Kidney (tissue), 14 donors: Measurements from ENCODE around the gene CCDC142. TPM values are rescaled to one million over a fixed set of nuclear protein-coding genes. Genes with fewer than 3 reads are reported as not detected.
A peak's percentile ranks its signal among the peaks of the same experiment; 100 is the strongest.

ENCODE experiments used
- DNase-seq, 5 donors: peaks; one replicate each; pipeline ENCODE4 v3.0.0-alpha.2; 2013 to 2020
- FAIRE-seq: peaks from 2 replicates; lab custom pipeline; 2012; peaks lifted over from hg19 to GRCh38; lab: Jason Lieb, UNC
- H3K27ac ChIP-seq, 2 donors: one replicate each; pipeline ENCODE4 v1.7.0; 2013; ENCODE audit warnings: low read depth in 2 of 2, low read length in 2 of 2, inconsistent platforms in 1 of 2
- H3K27me3 ChIP-seq: one replicate; pipeline ENCODE4 v1.7.1; 2013; ENCODE audit warnings: low read length, inconsistent platforms; ENCODE audit not compliant: control insufficient read depth, insufficient read depth
- H3K36me3 ChIP-seq, 3 donors: one replicate each; pipeline versions ENCODE4 v1.7.0 to v1.7.1; 2013; ENCODE audit warnings: low read length in 3 of 3, control low read depth in 1 of 3, inconsistent platforms in 1 of 3; ENCODE audit not compliant: insufficient read depth in 3 of 3, control insufficient read depth in 2 of 3
- H3K4me1 ChIP-seq, 3 donors: one replicate each; pipeline versions ENCODE4 v1.7.0 to v1.7.1; 2013; ENCODE audit warnings: low read length in 3 of 3, inconsistent platforms in 1 of 3, low read depth in 1 of 3; ENCODE audit not compliant: control insufficient read depth in 2 of 3, insufficient read depth in 2 of 3
- H3K4me3 ChIP-seq, 3 donors: one replicate each; pipeline versions ENCODE4 v1.7.0 to v1.8.1; 2013; ENCODE audit warnings: low read length in 3 of 3, control low read depth in 1 of 3, inconsistent platforms in 1 of 3
- H3K9ac ChIP-seq, 3 donors: one replicate each; pipeline versions ENCODE4 v1.7.0 to v1.7.1; 2013; ENCODE audit warnings: low read length in 3 of 3, control low read depth in 1 of 3, inconsistent platforms in 1 of 3
- H3K9me3 ChIP-seq, 3 donors: one replicate each; pipeline versions ENCODE4 v1.7.0 to v1.7.1; 2013; ENCODE audit warnings: low read length in 3 of 3, control low read depth in 1 of 3, inconsistent platforms in 1 of 3; ENCODE audit not compliant: control insufficient read depth in 2 of 3, insufficient read depth in 1 of 3
- intact Hi-C: fragments of 100-400 bp; cut with DNase I; formaldehyde crosslinking; loops from one replicate; pipeline ENCODE4 v1.11.1; 2022
- polyA plus RNA-seq: library from polyadenylated mRNA; stranded (reverse); fragments of 350-450 nt; fragmentation: Illumina TruSeq; extraction: RNeasy Lipid Tissue Mini Kit (QIAGEN cat#74804); gene quantifications from one replicate; pipeline ENCODE4 v1.2.3, GENCODE V29; 2014; ENCODE audit warnings: low read depth, low replicate concordance; ENCODE audit not compliant: insufficient read depth
- total RNA-seq: library from RNA; stranded (reverse); fragmentation: NEBNext Ultra II Directional; extraction: Animal tissue kit (Norgen Biotek cat#: 25700); gene quantifications from one replicate; pipeline ENCODE4 v1.2.1, GENCODE V29; 2021
- TF ChIP-seq, protein P1 (sequence below): IDR thresholded peaks from 3 replicates; pipeline ENCODE4 v1.5.1; 2012; ENCODE audit warnings: mild to moderate bottlenecking, moderate library complexity, borderline replicate concordance; ENCODE audit not compliant: insufficient read depth; ENCODE audit errors: extremely low read depth
- donor health status: control.
- donor health status: control.
- donor health status: control.
- donor health status: control.
- donor health status: control.
- donor health status: DM: yes; HTN: yes; CAD: no.
- donor health status: Normal renal cell carcinoma (clear cell type).

CCDC142 gene
- total and polyA plus RNA-seq, 2 donors from 2014 or later = 2.8 to 23.1 TPM

DNA sequence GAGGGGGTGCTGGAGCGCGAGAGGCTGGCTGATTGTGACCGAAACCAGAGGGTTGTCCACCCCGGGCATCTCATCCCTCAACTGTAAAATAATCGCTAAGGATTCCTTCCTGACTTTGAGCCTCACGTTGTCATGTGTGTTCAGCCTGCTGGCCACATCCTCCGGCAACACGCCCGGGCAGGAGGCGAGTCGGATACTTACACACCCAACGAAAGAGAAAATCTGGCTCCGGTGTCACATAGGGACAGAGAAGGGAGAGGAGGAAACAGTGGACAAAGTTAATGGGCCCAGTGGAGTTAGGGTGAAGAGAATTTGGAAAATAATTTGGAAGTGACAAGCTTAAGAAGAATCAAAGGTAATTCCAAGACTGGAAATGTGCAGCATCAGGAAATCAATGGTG, 33.9 kb upstream of the CCDC142 start:
- no peaks in the 10 kb centered on the region for H3K36me3 ChIP-seq
- no peak overlapping the region for H3K9ac ChIP-seq
- TF ChIP-seq, protein P1, sequence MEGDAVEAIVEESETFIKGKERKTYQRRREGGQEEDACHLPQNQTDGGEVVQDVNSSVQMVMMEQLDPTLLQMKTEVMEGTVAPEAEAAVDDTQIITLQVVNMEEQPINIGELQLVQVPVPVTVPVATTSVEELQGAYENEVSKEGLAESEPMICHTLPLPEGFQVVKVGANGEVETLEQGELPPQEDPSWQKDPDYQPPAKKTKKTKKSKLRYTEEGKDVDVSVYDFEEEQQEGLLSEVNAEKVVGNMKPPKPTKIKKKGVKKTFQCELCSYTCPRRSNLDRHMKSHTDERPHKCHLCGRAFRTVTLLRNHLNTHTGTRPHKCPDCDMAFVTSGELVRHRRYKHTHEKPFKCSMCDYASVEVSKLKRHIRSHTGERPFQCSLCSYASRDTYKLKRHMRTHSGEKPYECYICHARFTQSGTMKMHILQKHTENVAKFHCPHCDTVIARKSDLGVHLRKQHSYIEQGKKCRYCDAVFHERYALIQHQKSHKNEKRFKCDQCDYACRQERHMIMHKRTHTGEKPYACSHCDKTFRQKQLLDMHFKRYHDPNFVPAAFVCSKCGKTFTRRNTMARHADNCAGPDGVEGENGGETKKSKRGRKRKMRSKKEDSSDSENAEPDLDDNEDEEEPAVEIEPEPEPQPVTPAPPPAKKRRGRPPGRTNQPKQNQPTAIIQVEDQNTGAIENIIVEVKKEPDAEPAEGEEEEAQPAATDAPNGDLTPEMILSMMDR = no peak
- H3K27me3 ChIP-seq = peaks cover 49% of the 10 kb centered on the region
- FAIRE-seq (no peak), DNase-seq (no peak)
- H3K27ac ChIP-seq = no peak overlapping the region
- intact Hi-C loops = no loop called here
- H3K4me3 ChIP-seq = peak overlapping the region in 1 of 3 donors; percentile 13
- no peaks in the 10 kb centered on the region for H3K9me3 ChIP-seq
- H3K4me1 ChIP-seq = peaks cover 0 to 5% (median 0%) of the 10 kb centered on the region in 3 donors

DNA sequence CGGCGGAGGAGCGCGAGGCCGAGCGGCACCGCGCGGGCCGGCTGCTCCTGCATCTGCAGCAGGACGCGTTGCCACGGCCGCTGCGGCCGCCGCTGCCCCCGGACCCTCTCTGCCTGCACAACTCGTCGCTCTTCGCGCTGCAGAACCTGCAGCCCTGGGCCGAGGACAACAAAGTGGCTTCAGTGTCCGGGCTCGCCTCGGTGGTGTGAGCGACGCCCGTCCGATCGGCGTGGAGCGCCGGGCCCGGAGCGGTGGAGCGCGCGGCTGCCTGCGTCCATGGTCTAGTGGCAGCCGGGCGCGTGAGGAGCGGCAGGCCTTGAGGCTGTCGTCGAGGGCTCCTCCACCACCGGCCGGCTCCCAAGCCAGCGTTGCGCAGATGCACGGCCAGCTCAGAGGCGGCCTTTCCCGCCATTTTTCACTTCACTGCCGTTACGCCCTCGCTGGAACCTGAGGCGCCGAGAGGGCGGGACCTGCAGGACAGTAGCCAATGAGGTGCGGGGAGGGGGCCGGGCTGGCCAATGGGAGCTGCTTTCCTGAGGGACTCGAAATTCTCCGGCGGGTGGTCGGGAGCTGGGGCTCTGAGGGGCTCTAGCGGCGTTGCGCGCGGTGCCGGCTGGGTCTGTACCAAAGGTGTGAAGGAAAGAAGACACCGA, 33.3 kb upstream of the CCDC142 start:
- no peak for FAIRE-seq
- Histone ChIP-seq H3K4me1 (peaks cover 0 to 5% (median 0%) of the 10 kb centered on the region in 3 donors), H3K9ac (no peak overlapping the region), H3K9me3 (no peaks in the 10 kb centered on the region), H3K27ac (no peak overlapping the region), H3K36me3 (no peaks in the 10 kb centered on the region), H3K4me3 (peak overlapping the region in 1 of 3 donors; percentile 13), H3K27me3 (peaks cover 55% of the 10 kb centered on the region)
- intact Hi-C loops = no loop called here
- peak; percentile 86 to 91 (median 89) for DNase-seq
- TF ChIP-seq, protein P1 = no peak

DNA sequence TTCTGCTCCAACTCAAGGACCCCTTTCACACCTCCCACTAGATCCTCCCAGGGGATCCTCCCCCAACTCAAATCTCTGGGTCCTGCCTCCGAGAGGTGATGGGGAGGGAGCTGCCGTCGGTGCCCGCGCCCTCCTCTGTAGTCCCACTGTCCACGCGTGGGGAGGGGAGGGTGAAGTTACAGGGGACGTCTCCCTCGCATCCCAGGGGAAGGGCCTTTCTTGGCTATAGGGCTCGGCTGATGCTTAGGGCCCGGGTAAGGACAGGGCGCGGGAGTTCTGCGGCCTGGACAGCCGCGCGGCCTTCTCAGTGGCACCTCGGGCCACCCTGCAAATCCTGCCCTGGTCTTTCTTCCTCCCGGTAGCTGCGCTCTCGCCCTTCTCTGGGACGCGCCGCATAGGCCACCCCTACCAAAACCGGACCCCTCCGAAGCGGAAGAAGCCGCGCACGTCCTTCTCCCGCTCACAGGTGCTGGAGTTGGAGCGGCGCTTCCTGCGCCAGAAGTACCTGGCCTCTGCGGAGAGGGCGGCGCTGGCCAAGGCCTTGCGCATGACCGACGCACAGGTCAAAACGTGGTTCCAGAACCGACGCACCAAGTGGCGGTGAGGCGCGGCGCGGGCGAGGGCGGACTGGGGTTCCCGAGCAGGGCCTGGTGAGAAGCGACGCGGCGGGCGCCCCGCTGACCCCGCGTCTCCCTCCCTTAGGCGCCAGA, 32.6 kb upstream of the CCDC142 start:
- no peak overlapping the region for H3K27ac ChIP-seq
- H3K9ac ChIP-seq = no peak overlapping the region
- TF ChIP-seq, protein P1 = no peak
- H3K4me1 ChIP-seq = peaks cover 0 to 5% (median 0%) of the 10 kb centered on the region in 3 donors
- no peaks in the 10 kb centered on the region for H3K9me3 ChIP-seq
- DNase-seq (peak in 4 of 5 donors; percentile 9 to 65 (median 23)), FAIRE-seq (no peak)
- intact Hi-C loops = no loop called here
- H3K36me3 ChIP-seq = no peaks in the 10 kb centered on the region
- peaks cover 60% of the 10 kb centered on the region for H3K27me3 ChIP-seq
- H3K4me3 ChIP-seq = no peak overlapping the region
